ENCODE measurements around the gene LYPLAL1. TPM values are rescaled to one million over a fixed set of nuclear protein-coding genes. Genes with fewer than 3 reads are reported as not detected.

Gene LYPLAL1
- total RNA-seq, 1 experiment from 2014 or later: 41.3 TPM

DNA sequence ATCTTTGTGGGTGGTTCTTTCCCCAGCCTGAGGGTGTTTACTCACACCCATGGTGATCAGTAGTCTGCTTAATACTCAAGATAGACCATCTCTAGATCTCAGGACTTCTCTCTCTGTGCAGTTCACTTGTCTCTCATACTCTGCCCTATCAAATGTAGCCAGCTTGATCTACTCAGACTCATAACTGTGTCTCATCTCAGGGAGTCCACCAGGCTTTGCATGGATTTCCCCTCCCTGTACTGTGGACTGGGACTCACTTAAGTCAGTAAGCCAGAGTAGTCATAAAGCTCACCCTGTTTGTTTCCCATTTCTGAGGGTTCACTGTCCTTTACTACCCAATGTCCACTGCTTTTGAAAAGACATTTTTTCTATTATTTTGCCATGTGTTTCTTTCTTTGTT lies 41.8 kb downstream of the LYPLAL1 start:
- ChIA-PET POLR2A (no interaction called here), CTCF (no interaction called here)
- no peak for TF ChIP-seq SIN3A (IDR thresholded peaks at IDR 0.05; ENCODE audit: borderline replicate concordance, insufficient read depth, low read depth, low read length)
- no peak for TF ChIP-seq POLR2AphosphoS5 (IDR thresholded peaks at IDR 0.05; ENCODE audit: low read depth, low read length)
- TF ChIP-seq REST (IDR thresholded peaks at IDR 0.05; ENCODE audit: insufficient read depth in 1 of 2, low read depth in 2 of 2, low read length in 1 of 2): no peak
- TF ChIP-seq CTCF (IDR thresholded peaks at IDR 0.05): no peak
- TF ChIP-seq TCF7L2 (IDR thresholded peaks at IDR 0.05; ENCODE audit: low read depth, low read length): no peak
- H3K36me3 ChIP-seq (ENCODE audit: control insufficient read depth, insufficient read depth, low read length): no peaks in the 10 kb centered on the region
- H3K27ac ChIP-seq (ENCODE audit: low read length): no peak overlapping the region
- intact Hi-C loops (cut with micrococcal nuclease; ENCODE audit: unreplicated experiment) (no loop called here), in situ Hi-C loops (cut with HindIII; ENCODE audit: low pct_unique_long_range_greater_than_20kb, low sequenced_read_pairs) (no loop called here)
- H3K4me3 ChIP-seq (ENCODE audit: low read depth in 2 of 2, low read length in 2 of 2): no peak overlapping the region
- H3K4me1 ChIP-seq (ENCODE audit: control insufficient read depth, insufficient read depth, low read length): no peaks in the 10 kb centered on the region
- no TSS peak for BruUV-seq (replicated peaks)
- ATAC-seq (no peak), DNase-seq (ENCODE audit: low read depth, low spot score) (no peak)
- H3K27me3 ChIP-seq (ENCODE audit: control insufficient read depth, insufficient read depth, low read length): no peaks in the 10 kb centered on the region
- H3K9me3 ChIP-seq (ENCODE audit: control insufficient read depth, insufficient read depth, low read depth, low read length): no peaks in the 10 kb centered on the region

- ATAC-seq (no peak), DNase-seq (ENCODE audit: low read depth, low spot score) (no peak)
- Histone ChIP-seq H3K4me3 (ENCODE audit: low read depth in 2 of 2, low read length in 2 of 2) (no peak overlapping the region), H3K4me1 (ENCODE audit: control insufficient read depth, insufficient read depth, low read length) (no peaks in the 10 kb centered on the region), H3K9me3 (ENCODE audit: control insufficient read depth, insufficient read depth, low read depth, low read length) (no peaks in the 10 kb centered on the region), H3K27me3 (ENCODE audit: control insufficient read depth, insufficient read depth, low read length) (no peaks in the 10 kb centered on the region), H3K27ac (ENCODE audit: low read length) (no peak overlapping the region), H3K36me3 (ENCODE audit: control insufficient read depth, insufficient read depth, low read length) (no peaks in the 10 kb centered on the region)
- ChIA-PET POLR2A (no interaction called here), CTCF (no interaction called here)
- in situ Hi-C loops (cut with HindIII; ENCODE audit: low pct_unique_long_range_greater_than_20kb, low sequenced_read_pairs): no loop called here
- intact Hi-C loops (cut with micrococcal nuclease; ENCODE audit: unreplicated experiment): no loop called here
- TF ChIP-seq CTCF (IDR thresholded peaks at IDR 0.05): no peak; the same call in 1 of the 2 replicates
- TF ChIP-seq TCF7L2 (IDR thresholded peaks at IDR 0.05; ENCODE audit: low read depth, low read length): no peak
- TF ChIP-seq SIN3A (IDR thresholded peaks at IDR 0.05; ENCODE audit: borderline replicate concordance, insufficient read depth, low read depth, low read length): no peak
- no peak for TF ChIP-seq POLR2AphosphoS5 (IDR thresholded peaks at IDR 0.05; ENCODE audit: low read depth, low read length)
- no peak for TF ChIP-seq REST (IDR thresholded peaks at IDR 0.05; ENCODE audit: insufficient read depth in 1 of 2, low read depth in 2 of 2, low read length in 1 of 2)
- no TSS peak for BruUV-seq (replicated peaks)
These were observed 47.3 kb downstream of the LYPLAL1 start for GRCh38 chr1:219220945-219221344.
